ENCODE results near the gene CD248. TPM values are rescaled to one million over a fixed set of nuclear protein-coding genes. Genes with fewer than 3 reads are reported as not detected.

The CD248 gene
- total RNA-seq, 5 donors from 2014 or later (not counting 1 experiment from before 2014, with no cell fraction given): 2.5 to 14.7 (median 8.7) TPM

DNA sequence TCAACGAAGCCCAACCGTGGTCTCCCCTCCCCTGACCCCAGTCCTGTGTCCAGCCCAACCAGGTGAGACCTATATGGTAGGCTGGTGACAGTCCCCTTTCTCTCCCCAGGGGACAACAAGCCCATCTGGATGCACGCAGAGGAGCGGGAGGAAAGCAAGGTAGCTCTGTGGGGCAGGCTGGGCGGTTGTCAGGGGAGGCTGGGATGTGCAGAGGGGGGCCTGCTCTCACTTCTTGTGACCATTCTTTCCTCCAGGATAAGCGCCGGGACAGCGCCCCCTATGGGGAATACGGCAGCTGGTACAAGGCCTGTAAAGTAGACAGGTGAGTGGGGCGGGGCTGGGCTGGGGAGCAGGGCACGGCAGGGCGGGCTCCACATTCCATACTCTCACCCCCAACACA, 51.9 kb downstream of the CD248 start:
- Histone ChIP-seq H3K9me3 (no peaks in the 10 kb centered on the region), H3K27ac (ENCODE audit: low read length) (no peak overlapping the region), H3K36me3 (ENCODE audit: control insufficient read depth in 2 of 2, extremely low read depth in 1 of 2, insufficient read depth in 1 of 2, low read length in 1 of 2) (peaks cover 17 to 52% of the 10 kb centered on the region in 2 donors), H3K27me3 (replicated peaks in 1 of 2; ENCODE audit: control insufficient read depth in 2 of 2, extremely low read depth in 1 of 2, insufficient read depth in 2 of 2, low read length in 1 of 2) (no peaks in the 10 kb centered on the region), H3K4me3 (ENCODE audit: control insufficient read depth in 1 of 2, extremely low read depth in 1 of 2, low read length in 1 of 2) (no peak overlapping the region), H3K4me1 (ENCODE audit: control insufficient read depth in 1 of 2, extremely low read depth in 1 of 2, insufficient read depth in 2 of 2, low read length in 2 of 2) (peaks cover 6 to 28% of the 10 kb centered on the region in 2 experiments)
- Mint-ChIP-seq H3K4me1 (peaks cover 23% of the 10 kb centered on the region in 3 donors), H3K27ac (no peak overlapping the region), H3K36me3 (peaks cover 6% of the 10 kb centered on the region), H3K9me3 (no peaks in the 10 kb centered on the region), H3K27me3 (no peaks in the 10 kb centered on the region), H3K4me3 (no peak overlapping the region)
- CTCF ChIA-PET: interaction anchor here in 1 of 2 donors (0.6 kb wide), 1 partner anchor 73 kb away, joined by 3 read pairs; no protein-coding TSS in a partner anchor
- ATAC-seq (replicated peaks in 1 of 4): no peak
- POLR2A ChIA-PET: no interaction called here
- peak in 12 of 35 experiments; percentile 18 to 54 (median 32) for DNase-seq
- no CpG with 5 or more reads among the region's 12 CpGs for WGBS (ENCODE audit: insufficient coverage)

Other genes with a start within 250 kb of the CD248 start
- gene PACS1, start 246.8 kb downstream of the CD248 start, total RNA-seq: 100 to 1,000 TPM; 222 to 268 (median 236) TPM
- 10 to 100 TPM; 36.9 to 52.9 (median 43.9) TPM for gene KLC2, start 59.3 kb downstream of the CD248 start, total RNA-seq
- 10 to 100 TPM; 60.7 to 98.8 (median 95.2) TPM for gene RAB1B, start 48.4 kb downstream of the CD248 start, total RNA-seq
- 1 to 10 TPM; 1.9 to 9.9 (median 2.7) TPM for gene CNIH2, start 38.9 kb downstream of the CD248 start, total RNA-seq
- 10 to 100 TPM; 24.5 to 63.3 (median 56.9) TPM for gene YIF1A, start 27.9 kb downstream of the CD248 start, total RNA-seq
- gene TMEM151A, start 25.1 kb downstream of the CD248 start, total RNA-seq: under 1 TPM in 4 of 5 donors, not detected in 1; 0.19 to 0.33 (median 0.23) TPM
- gene RIN1, start 19.4 kb upstream of the CD248 start, total RNA-seq: 10 to 100 TPM in 2 of 5 donors, 1 to 10 TPM in 3; 5.0 to 11.7 (median 8.3) TPM
- 10 to 100 TPM; 42.9 to 58.8 (median 54.8) TPM for gene BRMS1, start 28.1 kb upstream of the CD248 start, total RNA-seq
- gene B4GAT1, start 30.6 kb upstream of the CD248 start, total RNA-seq: 1 to 10 TPM; 4.0 to 9.2 (median 7.9) TPM
- gene SLC29A2, start 54.7 kb upstream of the CD248 start, total RNA-seq: 10 to 100 TPM in 3 of 5 donors, 1 to 10 TPM in 2; 8.5 to 14.7 (median 14.4) TPM
- gene NPAS4, start 104.0 kb upstream of the CD248 start, total RNA-seq: not detected
- gene MRPL11, start 121.8 kb upstream of the CD248 start, total RNA-seq: 10 to 100 TPM; 23.5 to 29.4 (median 27.2) TPM
- gene PELI3, start 149.9 kb upstream of the CD248 start, total RNA-seq: 10 to 100 TPM; 12.9 to 22.0 (median 13.8) TPM
- 10 to 100 TPM; 20.7 to 34.6 (median 29.5) TPM for gene DPP3, start 163.4 kb upstream of the CD248 start, total RNA-seq
- 10 to 100 TPM; 17.0 to 41.6 (median 34.9) TPM for gene BBS1, start 193.6 kb upstream of the CD248 start, total RNA-seq
- gene ZDHHC24, start 229.0 kb upstream of the CD248 start, total RNA-seq: 10 to 100 TPM; 17.2 to 25.7 (median 23.5) TPM
- under 1 TPM; 0.18 to 0.30 (median 0.23) TPM for gene ACTN3, start 229.9 kb upstream of the CD248 start, total RNA-seq

Measured in T-cell (primary cell).